Astrocyte (in vitro differentiated cells and primary cell): ENCODE data around the gene ECE2.
A peak's percentile ranks its signal among the peaks of the same experiment; 100 is the strongest.

Experiments
- EZH2 ChIP-seq: IDR thresholded peaks from 2 replicates; pipeline ENCODE4 v1.6.1; 2012; ENCODE audit warnings: mild to moderate bottlenecking, low read length, inconsistent platforms; ENCODE audit not compliant: insufficient read depth
- TF ChIP-seq, protein P1 (sequence below): IDR thresholded peaks from 2 replicates; pipeline ENCODE4 v1.5.1; 2011; ENCODE audit warnings: low read depth, mild to moderate bottlenecking, inconsistent platforms, low read length, moderate library complexity; ENCODE audit not compliant: insufficient read depth

DNA sequence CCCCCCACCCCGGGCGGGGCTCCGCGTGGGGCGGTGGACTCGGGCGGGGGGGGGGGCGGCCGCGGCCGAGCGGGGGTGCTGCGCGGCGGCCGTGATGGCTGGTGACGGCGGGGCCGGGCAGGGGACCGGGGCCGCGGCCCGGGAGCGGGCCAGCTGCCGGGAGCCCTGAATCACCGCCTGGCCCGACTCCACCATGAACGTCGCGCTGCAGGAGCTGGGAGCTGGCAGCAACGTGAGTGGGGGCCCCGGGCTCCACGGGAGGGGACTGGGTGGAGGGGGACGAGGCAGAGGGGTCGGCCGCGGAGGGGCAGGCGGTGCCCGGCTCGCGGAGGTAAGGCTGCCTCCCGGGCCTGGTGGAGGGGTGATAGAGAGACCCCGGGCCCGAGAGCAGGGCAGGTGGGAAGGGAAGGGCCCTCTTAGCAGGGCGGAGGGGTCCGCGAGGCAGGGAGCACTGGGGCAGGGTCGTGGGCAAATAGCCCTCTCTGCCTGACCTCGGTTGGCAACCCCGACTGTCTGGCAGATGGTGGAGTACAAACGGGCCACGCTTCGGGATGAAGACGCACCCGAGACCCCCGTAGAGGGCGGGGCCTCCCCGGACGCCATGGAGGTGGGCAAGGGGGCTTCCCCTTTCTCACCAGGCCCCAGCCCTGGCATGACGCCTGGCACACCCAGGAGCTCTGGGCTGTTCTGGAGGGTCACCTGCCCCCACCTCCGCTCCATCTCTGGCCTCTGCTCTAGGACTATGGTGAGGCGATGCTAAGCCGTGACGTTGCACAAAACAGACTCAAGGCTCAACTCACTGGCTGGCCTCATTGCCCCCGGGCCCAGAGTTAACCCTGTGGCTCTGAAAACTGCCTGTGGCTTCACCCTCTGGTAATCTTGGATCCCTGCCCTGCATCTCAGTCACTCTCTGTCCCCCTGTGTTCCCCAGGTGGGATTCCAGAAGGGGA lies at the start of gene ECE2:
- TF ChIP-seq, protein P1, sequence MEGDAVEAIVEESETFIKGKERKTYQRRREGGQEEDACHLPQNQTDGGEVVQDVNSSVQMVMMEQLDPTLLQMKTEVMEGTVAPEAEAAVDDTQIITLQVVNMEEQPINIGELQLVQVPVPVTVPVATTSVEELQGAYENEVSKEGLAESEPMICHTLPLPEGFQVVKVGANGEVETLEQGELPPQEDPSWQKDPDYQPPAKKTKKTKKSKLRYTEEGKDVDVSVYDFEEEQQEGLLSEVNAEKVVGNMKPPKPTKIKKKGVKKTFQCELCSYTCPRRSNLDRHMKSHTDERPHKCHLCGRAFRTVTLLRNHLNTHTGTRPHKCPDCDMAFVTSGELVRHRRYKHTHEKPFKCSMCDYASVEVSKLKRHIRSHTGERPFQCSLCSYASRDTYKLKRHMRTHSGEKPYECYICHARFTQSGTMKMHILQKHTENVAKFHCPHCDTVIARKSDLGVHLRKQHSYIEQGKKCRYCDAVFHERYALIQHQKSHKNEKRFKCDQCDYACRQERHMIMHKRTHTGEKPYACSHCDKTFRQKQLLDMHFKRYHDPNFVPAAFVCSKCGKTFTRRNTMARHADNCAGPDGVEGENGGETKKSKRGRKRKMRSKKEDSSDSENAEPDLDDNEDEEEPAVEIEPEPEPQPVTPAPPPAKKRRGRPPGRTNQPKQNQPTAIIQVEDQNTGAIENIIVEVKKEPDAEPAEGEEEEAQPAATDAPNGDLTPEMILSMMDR, result no peak
- peak; percentile 68 for TF ChIP-seq EZH2
